B cell (primary cell): ENCODE measurements around the gene SERBP1. TPM values are rescaled to one million over a fixed set of nuclear protein-coding genes. Genes with fewer than 3 reads are reported as not detected.

ENCODE experiments used
- ATAC-seq: fragments of 200-7000 bp; cut with Tn5 transposase; one replicate; pipeline ENCODE4 v1.10.0; 2021; ENCODE audit warnings: low read depth, mild to moderate bottlenecking, moderate number of reproducible peaks, moderate library complexity
- CTCF ChIA-PET: fragments of 350-600 bp; sonication (Branson Sonifier 250); formaldehyde crosslinking; loops from one replicate; lab custom pipeline; 2021; ENCODE audit warnings: antibody characterized with exemption, inconsistent platforms; lab: Charles Lee
- POLR2A ChIA-PET: fragments of 350-600 bp; sonication (Branson Sonifier 250); formaldehyde crosslinking; loops from one replicate; lab custom pipeline; 2021; ENCODE audit warnings: antibody characterized with exemption; lab: Charles Lee
- DNase-seq: peaks from one replicate; pipeline ENCODE4 v3.0.0; 2013
- H2AFZ ChIP-seq: 2 replicates; pipeline ENCODE4 v1.6.1; 2012; ENCODE audit warnings: mild to moderate bottlenecking, low read depth, low read length; ENCODE audit not compliant: insufficient read depth, poor library complexity, severe bottlenecking
- H3K27ac ChIP-seq, 2 donors: 1 replicate in 1 of 2; 2 replicates in 1 of 2; pipeline ENCODE4 v1.5.1; 2012 to 2013; ENCODE audit warnings: low read length in 2 of 2, mild to moderate bottlenecking in 2 of 2, moderate library complexity in 1 of 2
- H3K27me3 ChIP-seq, 4 experiments: fragments of 200-600 bp in 1 of 4; sonication (generic) in 1 of 4; replicated peaks in 1 of 4; 1 replicate in 2 of 4; 2 replicates in 2 of 4; pipeline versions ENCODE4 v1.6.1 to v1.7.0; 2013 to 2016; ENCODE audit warnings: low read length in 3 of 4, mild to moderate bottlenecking in 2 of 4, mixed read lengths in 1 of 4, moderate library complexity in 1 of 4; ENCODE audit not compliant: insufficient read depth in 4 of 4, control insufficient read depth in 3 of 4; ENCODE audit errors: control extremely low read depth in 1 of 4
- H3K36me3 ChIP-seq, 2 experiments: replicated peaks in 1 of 2; 1 replicate in 1 of 2; 2 replicates in 1 of 2; pipeline versions ENCODE4 v1.6.1 to v1.7.1; 2013; ENCODE audit warnings: low read length in 1 of 2; ENCODE audit not compliant: insufficient read depth in 2 of 2, control insufficient read depth in 1 of 2; ENCODE audit errors: control extremely low read depth in 1 of 2, extremely low read depth in 1 of 2
- H3K4me1 ChIP-seq, 2 donors: fragments of 200-600 bp in 1 of 2; sonication (generic) in 1 of 2; 1 replicate in 1 of 2; 2 replicates in 1 of 2; pipeline versions ENCODE4 v1.5.1 to v1.6.1; 2013 to 2017; ENCODE audit warnings: low read length in 2 of 2; ENCODE audit not compliant: control insufficient read depth in 2 of 2, insufficient read depth in 2 of 2
- H3K4me2 ChIP-seq: replicated peaks from 2 replicates; pipeline ENCODE3; 2012; ENCODE audit warnings: mild to moderate bottlenecking, low read depth, low read length; ENCODE audit not compliant: poor library complexity, severe bottlenecking
- H3K4me3 ChIP-seq, 5 experiments: fragments of 200-600 bp in 1 of 5; sonication (generic) in 1 of 5; 1 replicate in 3 of 5; 2 replicates in 2 of 5; pipeline versions ENCODE4 v1.5.1 to v1.7.0; 2011 to 2016; ENCODE audit warnings: low read length in 4 of 5, mild to moderate bottlenecking in 4 of 5, low read depth in 2 of 5, control low read depth in 1 of 5, moderate library complexity in 1 of 5; ENCODE audit not compliant: insufficient read depth in 1 of 5; ENCODE audit errors: control extremely low read depth in 1 of 5, extremely low read depth in 1 of 5
- H3K79me2 ChIP-seq: fragments of 200-600 bp; sonication (generic); one replicate; pipeline ENCODE4 v1.6.0; 2016; ENCODE audit warnings: low read length; ENCODE audit not compliant: control insufficient read depth, insufficient read depth
- H3K9ac ChIP-seq: fragments of 200-600 bp; sonication (generic); 2 replicates; pipeline ENCODE4 v1.6.1; 2017; ENCODE audit warnings: mild to moderate bottlenecking, low read length, moderate library complexity
- H3K9me3 ChIP-seq, 3 donors: one replicate each; pipeline versions ENCODE4 v1.6.1 to v1.7.1; 2013; ENCODE audit warnings: low read length in 2 of 3; ENCODE audit not compliant: control insufficient read depth in 2 of 3, insufficient read depth in 1 of 3; ENCODE audit errors: control extremely low read depth in 1 of 3
- H4K20me1 ChIP-seq: 2 replicates; pipeline ENCODE4 v1.6.0; 2012; ENCODE audit warnings: mild to moderate bottlenecking, low read length; ENCODE audit not compliant: insufficient read depth, control insufficient read depth, poor library complexity, severe bottlenecking
- H3K27ac Mint-ChIP-seq: one replicate; pipeline ENCODE4 v1.8.0; 2021; ENCODE audit warnings: mixed read lengths
- H3K27me3 Mint-ChIP-seq: one replicate; pipeline ENCODE4 v1.8.0; 2021; ENCODE audit warnings: mixed read lengths
- H3K4me1 Mint-ChIP-seq: one replicate; pipeline ENCODE4 v1.8.0; 2021; ENCODE audit warnings: mixed read lengths
- H3K4me3 Mint-ChIP-seq: one replicate; pipeline ENCODE4 v1.8.0; 2021; ENCODE audit warnings: mixed read lengths
- H3K9me3 Mint-ChIP-seq: one replicate; pipeline ENCODE4 v1.8.0; 2022; ENCODE audit warnings: mixed read lengths; ENCODE audit not compliant: insufficient read depth
- CTCF ChIP-seq: fragments of 200-600 bp; IDR thresholded peaks from one replicate; pipeline ENCODE4 v1.8.0; 2022; ENCODE audit warnings: antibody characterized with exemption, mild to moderate bottlenecking
- EZH2 ChIP-seq: IDR thresholded peaks from 2 replicates; pipeline ENCODE4 v1.6.1; 2012; ENCODE audit warnings: borderline replicate concordance, low read depth, mild to moderate bottlenecking, moderate library complexity, low read length; ENCODE audit not compliant: insufficient read depth, poor library complexity, severe bottlenecking
- WGBS: methylation state at CpG from one replicate; pipeline ENCODE4 v1.1.5; 2013; ENCODE audit warnings: missing lambda C conversion rate; ENCODE audit not compliant: insufficient coverage; 5-methylcytosine and 5-hydroxymethylcytosine counted together
- intact Hi-C: fragments of 100-400 bp; cut with micrococcal nuclease; formaldehyde crosslinking; loops from one replicate; pipeline ENCODE4 v1.10.0; 2022
- polyA plus RNA-seq: library from polyadenylated mRNA; depleted of rRNA; stranded (reverse); fragments of >200 nt; gene quantifications from 2 replicates; pipeline ENCODE4 v1.2.3, GENCODE V29; 2012
- total RNA-seq, 2 donors: library from RNA; stranded (reverse); fragments of 120-200 nt in 1 of 2; gene quantifications; 1 replicate in 1 of 2; 2 replicates in 1 of 2; pipeline versions ENCODE4 v1.2.3 to v1.2.4, GENCODE V29; 2013 to 2022

Gene SERBP1
- total and polyA plus RNA-seq, 2 donors (not counting 1 experiment from before 2014, with no cell fraction given) = 21.0 to 142 TPM

- no peaks in the 10 kb centered on the region for H3K27me3 ChIP-seq
- Mint-ChIP-seq H3K9me3 (no peaks in the 10 kb centered on the region), H3K4me3 (no peak overlapping the region), H3K27me3 (no peaks in the 10 kb centered on the region), H3K27ac (no peak overlapping the region), H3K4me1 (no peaks in the 10 kb centered on the region)
- H3K4me1 ChIP-seq = no peaks in the 10 kb centered on the region
- no peak for DNase-seq
- ATAC-seq = no peak
- CTCF ChIA-PET = no interaction called here
- TF ChIP-seq CTCF = no peak
- no peak for TF ChIP-seq EZH2
- H4K20me1 ChIP-seq = no peaks in the 10 kb centered on the region
- H3K4me3 ChIP-seq = no peak overlapping the region
- no peaks in the 10 kb centered on the region for H3K79me2 ChIP-seq
- no peak overlapping the region for H3K9ac ChIP-seq
- no peak overlapping the region for H3K4me2 ChIP-seq
- H3K36me3 ChIP-seq = no peaks in the 10 kb centered on the region
- H3K9me3 ChIP-seq = no peaks in the 10 kb centered on the region
- intact Hi-C loops = no loop called here
- WGBS = 100% methylated on average over 1 of the region's 7 CpGs
- H3K27ac ChIP-seq = no peak overlapping the region
- POLR2A ChIA-PET = no interaction called here
- no peak overlapping the region for H2AFZ ChIP-seq
Measured at GRCh38 chr1:67399199-67399993, 30.8 kb downstream of the SERBP1 start.

GRCh38 chr1:67394548-67394947 is 35.7 kb downstream of the SERBP1 start:
- Mint-ChIP-seq H3K4me3 (no peak overlapping the region), H3K27ac (no peak overlapping the region), H3K9me3 (no peaks in the 10 kb centered on the region), H3K27me3 (no peaks in the 10 kb centered on the region), H3K4me1 (no peaks in the 10 kb centered on the region)
- no peaks in the 10 kb centered on the region for H3K79me2 ChIP-seq
- no peaks in the 10 kb centered on the region for H3K9me3 ChIP-seq
- no peak for DNase-seq
- no peaks in the 10 kb centered on the region for H3K27me3 ChIP-seq
- no peak for ATAC-seq
- H3K36me3 ChIP-seq = no peaks in the 10 kb centered on the region
- intact Hi-C loops = no loop called here
- no peaks in the 10 kb centered on the region for H4K20me1 ChIP-seq
- H3K27ac ChIP-seq = no peak overlapping the region
- no peaks in the 10 kb centered on the region for H3K4me1 ChIP-seq
- H2AFZ ChIP-seq = no peak overlapping the region
- TF ChIP-seq EZH2 (no peak), CTCF (no peak)
- POLR2A ChIA-PET = no interaction called here
- no peak overlapping the region for H3K9ac ChIP-seq
- WGBS = 97% methylated on average over 3 of the region's 4 CpGs
- CTCF ChIA-PET = no interaction called here
- H3K4me3 ChIP-seq = no peak overlapping the region
- H3K4me2 ChIP-seq = no peak overlapping the region
